HS-5 (cell line): ENCODE data around the gene LDHB.
"Not testable (repeated sequence)": the region's sequence is repeated elsewhere in the genome, so short reads cannot be mapped to it uniquely, and the experiment has no call there.

Source experiments
- DNase-seq: peaks from one replicate; pipeline ENCODE4 v3.0.0-alpha.2; 2012; ENCODE audit warnings: low read depth

Gene LDHB

DNA sequence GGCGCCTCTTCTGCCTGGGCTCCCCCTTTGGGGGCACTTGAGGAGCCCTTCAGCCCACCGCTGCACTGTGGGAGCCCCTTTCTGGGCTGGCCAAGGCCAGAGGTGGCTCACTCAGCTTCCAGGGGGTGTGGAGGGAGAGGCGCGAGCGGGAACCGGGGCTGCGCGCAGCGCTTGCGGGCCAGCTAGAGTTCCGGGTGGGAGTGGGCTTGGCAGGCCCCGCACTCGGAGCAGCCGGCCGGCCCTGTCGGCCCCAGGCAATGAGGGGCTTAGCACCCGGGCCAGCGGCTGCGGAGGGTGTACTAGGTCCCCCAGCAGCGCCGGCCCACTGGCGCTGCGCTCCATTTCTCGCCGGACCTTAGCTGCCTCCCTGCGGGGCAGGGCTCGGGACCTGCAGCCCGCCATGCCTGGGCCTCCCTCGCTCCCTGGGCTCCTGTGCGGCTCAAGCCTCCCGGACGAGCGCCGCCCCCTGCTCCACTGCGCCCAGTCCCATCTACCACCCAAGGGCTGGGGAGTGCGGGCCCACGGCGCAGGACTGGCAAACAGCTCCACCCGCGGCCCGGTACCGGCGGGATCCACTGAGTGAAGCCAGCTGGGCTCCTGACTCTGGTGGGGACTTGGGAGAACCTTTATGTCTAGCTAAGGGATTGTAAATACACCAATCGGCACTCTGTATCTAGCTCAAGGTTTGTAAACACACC lies 3.9 kb upstream of the LDHB start:
- not testable (repeated sequence) for DNase-seq

DNA sequence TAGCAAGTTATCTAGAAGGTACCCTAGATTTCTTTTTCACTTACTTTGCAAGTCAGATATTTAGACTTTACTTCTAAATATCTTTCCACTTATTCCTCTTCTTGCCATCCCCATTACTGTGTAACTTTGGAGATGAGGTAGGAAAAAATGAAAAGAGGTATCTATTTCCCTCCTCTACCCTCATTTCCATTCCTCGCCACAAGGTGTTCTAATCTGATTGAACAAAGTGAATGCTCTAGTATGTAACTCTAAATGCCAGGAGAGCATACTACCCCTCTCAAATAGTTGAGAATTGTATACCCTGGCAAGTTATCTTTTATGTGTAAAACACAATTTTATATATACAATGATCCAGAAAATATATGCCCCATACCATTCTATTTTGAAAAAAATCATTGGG lies 1.7 kb upstream of the LDHB start:
- no peak for DNase-seq

DNA sequence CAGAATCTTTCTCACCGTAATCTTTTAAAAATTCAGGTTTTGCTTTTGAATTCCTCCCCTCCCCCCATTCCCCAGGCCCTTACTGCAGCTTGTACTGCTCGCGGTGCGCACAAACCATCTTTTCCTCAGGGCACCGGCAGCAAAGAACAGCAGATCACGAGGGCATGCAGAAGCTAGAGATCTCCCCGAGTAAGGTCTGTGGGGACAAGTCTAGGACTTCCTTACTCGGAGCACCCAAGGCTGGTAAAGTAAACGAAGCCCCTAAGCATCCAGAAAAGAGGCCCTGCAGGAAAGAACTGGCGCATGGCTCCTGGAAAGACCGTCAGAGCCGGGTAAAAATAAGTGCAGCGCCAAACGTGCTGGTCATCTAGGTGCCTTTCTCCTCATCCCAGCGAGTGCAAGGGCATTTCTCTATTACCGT lies 727 bp downstream of the LDHB start:
- no peak for DNase-seq

DNA sequence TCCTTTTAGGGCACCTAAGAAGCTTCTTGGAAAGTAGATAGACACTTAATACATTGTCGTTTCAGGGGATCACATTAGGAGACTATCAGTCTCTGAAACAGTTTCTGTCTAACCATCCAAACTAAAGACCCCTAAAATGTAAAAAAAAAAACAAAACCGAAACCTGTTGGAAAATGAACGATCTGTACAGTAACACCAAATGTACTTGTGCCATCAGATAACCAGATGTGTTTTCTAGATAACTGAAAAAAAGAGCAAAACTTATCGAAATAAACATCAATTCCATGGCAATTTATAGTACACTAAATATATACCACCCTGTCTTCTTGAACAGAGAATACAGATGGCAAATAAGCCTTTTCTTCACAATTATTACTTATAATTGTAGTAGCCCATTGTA lies 2.1 kb downstream of the LDHB start:
- no peak for DNase-seq

DNA sequence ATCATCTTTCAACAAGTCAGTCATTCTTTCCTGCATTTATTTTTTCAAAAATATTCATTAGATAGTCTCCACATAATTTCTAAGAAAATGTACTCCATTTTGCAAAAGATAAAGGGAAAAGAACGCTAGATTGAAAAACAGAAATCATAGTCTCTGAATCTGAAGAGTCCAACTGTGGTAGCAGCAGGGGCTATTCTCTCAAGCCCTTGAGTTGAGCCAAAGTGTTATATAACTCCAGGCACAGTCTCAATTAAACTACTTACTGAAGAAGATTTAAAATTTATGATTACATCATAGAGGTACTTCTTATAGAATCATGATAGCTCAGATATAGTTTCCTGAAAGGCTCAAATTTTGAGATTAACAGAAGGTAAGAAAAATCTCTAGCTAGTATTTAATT lies 5.8 kb downstream of the LDHB start:
- DNase-seq, result no peak

DNA sequence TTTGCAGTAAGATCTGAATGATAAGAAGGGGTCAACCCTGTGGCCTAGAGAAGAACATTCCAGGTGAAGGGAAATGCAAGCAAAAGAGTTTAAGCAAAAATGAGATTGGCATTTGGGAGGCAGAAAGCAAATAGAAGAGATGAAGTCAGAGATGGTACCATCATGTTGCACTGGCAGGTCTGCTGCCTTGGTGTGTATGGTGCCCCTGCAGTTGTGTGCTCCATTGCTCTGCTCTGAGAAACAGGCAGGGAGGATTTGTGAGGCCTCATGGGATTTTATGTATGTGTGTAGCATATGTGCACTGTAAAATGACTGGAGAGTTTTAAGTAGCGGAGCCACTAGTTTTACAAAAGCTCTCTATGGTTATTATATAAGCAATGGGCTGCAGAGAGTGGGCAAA lies 6.6 kb downstream of the LDHB start:
- DNase-seq, result no peak

DNA sequence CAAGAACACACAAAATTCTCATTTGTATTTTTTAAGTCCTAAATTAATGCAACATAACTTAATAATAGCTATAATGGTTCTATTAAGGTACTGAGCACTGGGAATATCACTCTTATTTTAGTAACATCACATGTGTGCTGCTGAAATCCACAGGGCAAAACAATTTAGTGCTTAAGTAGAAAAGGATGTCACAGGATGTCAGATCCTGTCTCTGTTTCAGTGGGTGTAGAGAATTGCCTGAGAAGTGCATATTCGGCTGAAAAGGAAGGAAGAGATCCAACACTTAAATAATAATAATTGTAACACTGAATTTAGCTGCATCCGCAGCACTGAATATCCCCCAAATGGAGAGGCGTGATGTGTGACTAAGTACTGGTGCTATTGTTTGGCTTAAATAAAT lies 8.6 kb downstream of the LDHB start:
- no peak for DNase-seq

DNA sequence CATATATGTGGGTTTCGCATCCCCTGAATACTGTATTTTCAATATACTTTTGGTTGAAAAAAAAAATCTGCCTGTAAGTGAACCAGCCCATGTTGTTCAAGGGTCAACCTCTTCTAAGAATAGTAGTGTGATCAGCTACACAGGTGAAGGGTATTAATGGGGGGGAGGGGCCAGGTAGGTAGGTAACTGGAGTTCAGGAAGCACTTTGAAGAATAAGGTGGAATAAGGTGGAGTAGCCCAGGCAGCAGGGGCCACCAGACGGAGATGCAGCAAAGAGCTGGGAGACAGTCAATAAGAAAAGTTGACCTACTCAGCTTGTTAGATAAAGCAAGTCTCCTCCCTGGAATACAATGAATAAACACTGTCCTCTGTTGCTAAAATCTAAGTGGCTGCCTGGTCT lies 9.3 kb downstream of the LDHB start:
- DNase-seq, result no peak

DNA sequence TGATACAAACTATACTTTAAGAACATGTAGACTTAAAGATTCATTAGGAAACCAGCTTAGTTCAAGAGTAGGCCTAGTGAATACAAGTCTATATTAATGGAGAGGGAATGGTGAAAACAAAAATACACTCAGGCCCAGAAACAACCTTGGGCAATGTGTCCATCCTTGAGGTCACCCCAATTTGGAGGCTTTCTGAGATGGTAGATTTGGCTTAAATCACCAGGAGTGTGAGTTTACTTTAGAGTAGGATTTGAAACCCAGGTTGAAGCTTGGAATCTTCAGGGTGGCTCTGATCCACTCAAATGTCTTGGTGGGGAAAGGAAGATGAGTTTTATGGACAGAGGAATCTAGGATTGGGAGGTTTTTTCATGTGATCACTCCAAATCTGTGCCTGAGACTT lies 10.5 kb downstream of the LDHB start:
- no peak for DNase-seq

DNA sequence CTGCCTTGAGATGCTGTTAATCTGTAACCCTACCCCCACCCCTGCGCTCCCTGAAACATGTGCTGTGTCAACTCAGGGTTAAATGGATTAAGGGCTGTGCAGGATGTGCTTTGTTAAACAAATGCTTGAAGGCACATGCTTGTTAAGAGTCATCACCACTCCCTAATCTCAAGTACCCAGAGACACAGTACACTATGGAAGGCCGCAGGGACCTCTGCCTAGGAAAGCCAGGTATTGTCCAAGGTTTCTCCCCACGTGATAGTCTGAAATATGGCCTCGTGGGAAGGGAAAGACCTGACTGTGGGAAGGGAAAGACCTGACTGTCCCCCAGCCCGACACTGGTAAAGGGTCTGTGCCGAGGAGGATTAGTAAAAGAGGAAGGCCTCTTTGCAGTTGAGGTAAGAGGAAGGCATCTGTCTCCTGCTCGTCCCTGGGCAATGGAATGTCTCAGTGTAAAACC lies 12.6 kb downstream of the LDHB start:
- DNase-seq, result not testable (repeated sequence)

DNA sequence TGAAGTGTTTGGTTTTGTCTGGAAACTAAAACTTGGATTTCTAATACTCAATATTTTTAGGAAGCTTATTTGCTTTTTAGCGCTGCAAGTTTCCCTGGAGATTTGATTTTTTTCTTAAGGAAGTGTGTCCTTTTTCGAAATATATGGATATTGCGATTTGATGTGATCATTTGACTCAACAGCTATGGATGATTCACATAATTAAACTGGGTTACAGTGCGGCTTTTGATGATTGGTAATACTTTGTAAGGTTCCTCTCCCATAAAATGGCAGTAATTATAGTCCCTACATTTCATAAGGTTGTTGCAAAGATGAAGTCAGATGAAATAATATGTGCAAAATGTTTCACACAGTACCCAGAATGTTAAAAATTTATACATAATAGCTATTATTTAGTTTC lies 13.1 kb downstream of the LDHB start:
- no peak for DNase-seq

DNA sequence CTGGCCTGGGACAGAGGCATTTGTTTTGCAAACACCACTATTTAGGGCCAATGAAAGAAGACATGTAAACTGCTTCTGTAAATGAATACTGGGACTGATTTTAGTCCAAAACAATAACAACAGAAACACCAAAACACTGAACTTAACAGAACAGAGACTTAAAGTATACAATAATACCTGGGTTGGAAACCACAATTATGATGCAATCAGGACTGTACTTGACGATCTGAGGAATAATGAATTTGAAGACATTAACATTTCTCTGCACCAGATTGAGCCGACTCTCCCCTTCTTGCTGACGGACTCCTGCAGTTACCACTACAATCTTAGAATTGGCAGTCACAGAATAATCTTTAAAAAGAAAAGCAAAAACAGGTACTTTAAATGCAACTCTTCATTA lies 13.9 kb downstream of the LDHB start:
- DNase-seq, result no peak

DNA sequence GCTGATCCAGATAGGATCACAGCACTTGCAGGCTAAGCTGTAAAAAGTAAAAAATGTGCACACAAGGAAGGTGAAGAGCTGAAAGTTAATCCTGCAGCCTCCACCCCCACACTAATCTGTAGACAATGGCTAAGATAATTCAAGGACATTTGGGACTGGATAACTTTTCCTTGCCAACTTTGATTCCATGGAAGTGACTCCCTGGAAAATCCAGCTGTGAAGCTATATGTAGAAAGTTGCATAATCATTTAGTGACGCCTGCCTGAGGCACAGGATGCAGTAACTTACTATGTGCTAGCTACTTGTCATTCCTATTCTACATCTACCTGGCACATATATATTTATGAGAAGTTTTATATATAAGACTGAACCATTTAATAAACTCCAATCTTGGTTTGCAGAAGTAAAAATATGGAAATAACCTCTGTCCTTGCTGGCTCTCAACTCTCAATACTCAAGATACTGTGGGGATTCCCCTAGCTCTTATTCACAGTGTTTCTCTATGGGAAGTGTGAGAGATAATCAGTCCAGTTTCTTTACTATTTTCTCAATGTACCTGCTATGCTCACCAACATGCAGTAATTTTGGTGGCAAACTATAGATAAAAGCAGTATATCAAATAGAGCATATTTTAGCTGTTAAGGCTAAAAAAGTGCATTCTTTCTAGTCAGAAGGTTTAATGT lies 14.8 kb downstream of the LDHB start:
- DNase-seq, result no peak

DNA sequence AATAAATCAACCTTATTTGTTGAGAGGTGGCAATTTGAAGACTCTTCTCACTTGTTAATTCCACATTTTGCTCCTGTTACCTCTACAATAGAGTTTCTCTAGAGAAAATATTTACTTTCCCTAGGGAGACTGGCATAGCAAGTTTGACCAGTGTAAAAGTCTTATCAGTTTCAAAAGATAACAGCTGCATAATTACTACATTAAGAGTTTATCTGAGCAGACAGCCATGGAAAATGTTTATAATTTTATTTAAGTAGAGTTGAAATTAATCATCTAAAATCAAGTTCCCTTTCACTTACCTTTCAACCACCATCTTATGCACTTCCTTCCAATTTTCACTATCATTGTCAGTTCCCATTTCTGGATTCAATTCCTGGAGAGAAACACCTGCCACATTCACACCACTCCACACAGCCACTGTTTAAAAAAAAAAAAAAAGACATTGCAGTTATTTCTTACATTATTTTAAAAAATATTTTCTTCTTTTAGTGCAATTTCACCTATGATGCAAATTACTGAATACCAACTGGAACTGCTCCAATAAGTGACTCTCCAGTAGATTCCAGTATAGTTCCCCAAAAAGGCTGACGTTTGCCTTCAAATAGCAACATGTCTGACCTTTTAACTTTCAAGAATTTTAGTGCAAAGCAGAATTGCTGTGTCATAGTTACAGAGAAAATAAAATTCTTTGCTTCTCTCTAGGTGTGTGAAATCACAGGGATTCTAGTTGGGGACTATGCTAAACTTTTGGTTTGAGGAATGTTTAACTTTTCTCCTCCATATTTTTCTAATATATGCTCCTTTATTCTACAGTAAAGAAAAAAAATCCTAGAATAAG lies 19.4 kb downstream of the LDHB start:
- DNase-seq, result no peak

DNA sequence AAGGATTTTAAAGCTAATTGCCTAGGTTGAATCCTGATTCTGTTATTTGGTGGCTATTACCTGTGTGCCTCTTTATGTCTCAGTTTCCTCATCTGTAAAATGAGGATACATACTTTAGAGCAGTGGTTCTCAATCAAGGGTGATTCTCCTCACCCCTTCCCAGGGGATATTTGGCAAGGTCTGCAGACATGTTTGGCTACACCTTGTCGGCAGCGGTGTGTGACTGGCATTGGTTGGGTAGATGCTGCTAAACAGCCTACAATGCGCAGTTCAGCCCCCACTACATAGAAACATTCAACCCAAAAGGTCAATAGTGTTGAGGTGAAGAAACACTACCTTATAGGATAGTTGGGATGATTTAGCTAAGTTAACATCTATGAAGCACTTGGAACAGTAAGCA lies 23.4 kb downstream of the LDHB start:
- no peak for DNase-seq

DNA sequence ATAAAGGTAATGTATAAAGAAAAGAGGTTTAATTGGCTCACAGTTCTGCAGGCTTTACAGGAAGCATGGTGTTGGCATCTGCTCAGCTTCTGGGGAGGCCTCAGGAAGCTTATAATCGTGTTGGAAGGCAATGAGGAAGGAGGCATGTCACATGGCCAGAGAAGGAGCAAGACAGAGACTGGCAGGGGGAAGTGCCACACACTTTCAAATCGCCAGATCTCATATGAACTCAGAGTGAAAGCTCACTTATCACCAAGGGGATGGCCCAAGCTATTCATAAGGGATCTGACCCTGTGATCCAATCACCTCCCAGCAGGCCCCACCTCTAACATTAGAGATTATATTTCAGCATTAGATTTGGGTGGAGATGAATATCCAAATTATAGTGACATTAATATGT lies 26.3 kb downstream of the LDHB start:
- no peak for DNase-seq

DNA sequence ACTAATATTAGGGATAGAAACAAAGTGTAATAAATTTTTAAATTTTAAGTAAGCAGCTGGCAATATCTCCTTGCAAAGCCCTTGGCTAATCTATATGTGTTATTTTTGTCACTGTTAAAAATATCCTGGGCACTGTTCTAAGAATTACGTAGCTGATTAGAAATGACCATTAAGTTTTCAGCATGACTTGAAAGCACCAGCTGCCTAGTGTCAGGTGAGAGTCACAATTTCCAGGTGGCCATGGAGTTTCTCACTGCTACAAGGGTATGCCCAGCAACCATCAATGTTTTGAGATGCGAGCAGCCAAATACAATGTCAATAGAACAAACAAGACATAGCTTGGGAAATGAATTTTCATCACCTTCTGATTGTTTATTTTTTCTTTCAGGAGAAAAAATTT lies 29.7 kb downstream of the LDHB start:
- no peak for DNase-seq

DNA sequence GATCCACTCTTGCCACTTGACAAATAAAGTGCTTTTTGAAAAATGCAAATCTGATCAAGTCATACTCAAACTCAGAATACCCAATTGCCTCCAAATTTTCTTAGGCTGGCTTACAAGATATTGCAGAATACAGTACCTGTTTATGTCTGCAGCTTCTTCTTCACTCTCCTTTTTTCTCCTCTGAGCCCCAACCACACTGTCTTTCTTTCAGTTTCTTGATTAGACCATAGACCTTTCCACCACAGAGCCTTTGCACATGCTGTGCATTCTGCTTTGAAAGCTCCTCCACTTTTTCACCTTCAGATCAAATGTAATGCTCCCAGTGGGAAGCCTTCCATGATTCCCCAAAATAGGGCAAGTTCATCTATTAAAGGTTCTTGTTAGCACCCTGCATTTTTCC lies 39.1 kb downstream of the LDHB start:
- DNase-seq, result no peak

DNA sequence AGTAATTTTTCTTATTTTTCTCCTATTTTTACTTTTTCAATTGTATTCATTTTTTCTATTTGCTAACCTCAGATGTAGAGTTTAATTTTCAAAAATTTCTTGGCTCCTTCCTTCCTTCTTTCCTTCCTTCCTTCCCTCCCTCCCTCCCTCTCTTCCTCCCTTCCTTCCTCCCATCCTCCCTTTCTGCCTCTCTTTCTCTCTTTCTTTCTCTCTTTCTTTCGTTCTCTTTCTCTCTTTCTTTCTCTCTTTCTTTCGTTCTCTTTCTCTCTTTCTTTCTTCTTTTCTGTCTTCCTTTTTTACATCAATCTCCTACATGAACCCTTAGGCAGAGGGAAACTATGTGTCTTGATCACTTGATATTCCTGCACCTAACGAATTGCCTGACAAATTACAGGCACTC lies 40.6 kb downstream of the LDHB start:
- no peak for DNase-seq

DNA sequence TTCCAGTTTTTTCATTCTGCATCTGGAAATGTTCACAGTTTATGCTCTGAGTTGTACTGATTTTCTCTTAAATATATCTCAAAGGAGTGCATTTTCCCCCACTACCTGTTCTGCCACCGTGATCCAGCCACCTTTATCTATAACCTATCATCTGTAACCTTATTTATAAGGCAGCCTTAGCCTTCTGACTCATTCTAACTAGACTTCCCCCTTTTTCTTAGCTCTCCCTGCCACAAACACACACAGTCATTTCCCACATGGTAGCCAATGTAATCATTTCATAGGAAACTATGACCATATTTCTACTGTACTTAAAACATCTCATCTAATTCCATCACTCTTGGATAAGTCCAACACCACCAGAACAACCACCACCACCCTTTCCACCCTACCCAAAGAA lies 42.2 kb downstream of the LDHB start:
- DNase-seq, result no peak

DNA sequence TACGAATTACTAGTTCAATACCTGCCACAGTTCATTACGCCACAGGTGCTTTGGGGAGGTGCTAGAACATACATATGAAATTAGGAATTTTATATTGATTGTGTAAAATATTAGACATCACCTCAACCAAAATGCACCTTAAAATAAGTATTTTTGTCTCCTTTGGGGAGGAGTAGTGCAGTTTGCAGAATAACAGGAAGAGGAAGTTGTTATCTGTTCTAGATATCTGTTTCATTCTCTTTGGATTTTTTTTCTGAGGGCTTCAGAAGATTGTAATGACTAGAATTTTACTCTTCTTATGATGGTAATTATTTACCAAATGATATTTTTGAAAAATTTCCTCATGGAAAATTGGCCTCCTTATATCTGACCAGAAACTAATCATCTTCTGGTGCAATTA lies 43.1 kb downstream of the LDHB start:
- DNase-seq, result no peak

DNA sequence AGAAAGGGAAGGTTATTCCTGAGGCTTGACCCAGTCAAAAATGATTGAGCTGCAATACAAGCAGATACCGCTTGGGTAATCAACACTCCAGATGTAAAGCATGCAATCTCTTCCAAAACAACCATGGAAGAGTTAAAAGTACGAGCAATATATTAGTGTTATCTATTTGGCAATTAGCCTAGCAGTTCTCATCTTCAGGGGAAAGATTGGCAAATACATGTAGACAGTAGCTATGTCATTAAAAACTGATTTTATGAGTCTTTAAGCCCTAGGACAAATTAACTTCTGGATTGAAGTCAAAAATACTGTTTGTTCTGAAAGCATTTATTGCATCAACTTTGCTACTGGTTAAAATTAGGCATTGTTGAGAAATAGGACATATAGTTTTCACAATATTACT lies 43.7 kb downstream of the LDHB start:
- no peak for DNase-seq

DNA sequence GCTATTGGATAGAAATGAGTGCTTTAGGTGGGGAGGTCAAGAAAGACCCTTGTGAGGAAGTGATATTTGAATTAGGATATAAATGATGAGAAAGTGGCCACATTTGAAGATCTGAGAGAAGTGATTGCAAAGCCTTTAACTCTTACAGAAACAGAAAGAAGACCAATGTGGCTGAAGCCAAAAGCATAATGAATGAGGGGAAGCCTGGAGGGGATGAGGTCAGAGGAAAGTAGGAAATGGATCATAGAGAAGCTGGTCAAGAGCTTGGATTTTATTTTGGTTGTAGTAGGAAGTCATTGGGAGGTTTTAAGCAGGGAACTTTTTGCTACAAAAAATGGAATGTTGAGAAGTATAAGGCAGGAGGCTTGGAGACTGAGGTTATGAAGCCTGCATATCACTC lies 49.4 kb downstream of the LDHB start:
- no peak for DNase-seq
